Measurements from ENCODE around the gene ITIH5. TPM values are rescaled to one million over a fixed set of nuclear protein-coding genes. Genes with fewer than 3 reads are reported as not detected.

Gene ITIH5
- total and polyA plus RNA-seq, 4 donors, result 0.88 to 68.5 (median 6.4) TPM

GRCh38 chr10:7610026-7610425 is 56.7 kb downstream of the ITIH5 start:
- Histone ChIP-seq H3K27me3 (ENCODE audit: control insufficient read depth in 3 of 3, insufficient read depth in 3 of 3, low read length in 2 of 3) (no peaks in the 10 kb centered on the region), H3K27ac (ENCODE audit: low read depth in 1 of 2, low read length in 1 of 2) (no peak overlapping the region), H3K36me3 (ENCODE audit: control insufficient read depth in 4 of 4, insufficient read depth in 4 of 4, low read length in 4 of 4) (no peaks in the 10 kb centered on the region), H3K4me3 (no peak overlapping the region), H3K4me1 (ENCODE audit: control insufficient read depth in 5 of 5, insufficient read depth in 5 of 5, low read length in 5 of 5) (peaks cover 0 to 38% (median 5%) of the 10 kb centered on the region in 5 donors), H3K9ac (ENCODE audit: insufficient read depth in 1 of 2, low read length in 2 of 2) (no peak overlapping the region), H3K9me3 (ENCODE audit: control insufficient read depth in 4 of 4, insufficient read depth in 3 of 4, low read length in 3 of 4) (no peaks in the 10 kb centered on the region)
- ATAC-seq (ENCODE audit: insufficient read depth, low FRiP score) (no peak), DNase-seq (peak in 1 of 3 donors; percentile 18)
- WGBS, 2 donors, result 60 to 79% methylated on average over 3 of the region's 3 CpGs
- TF ChIP-seq CTCF (IDR thresholded peaks at IDR 0.05; ENCODE audit: control extremely low read depth, extremely low read depth), result no peak

- Histone ChIP-seq H3K4me3 (no peak overlapping the region), H3K27me3 (ENCODE audit: control insufficient read depth in 3 of 3, insufficient read depth in 3 of 3, low read length in 2 of 3) (no peaks in the 10 kb centered on the region), H3K9ac (ENCODE audit: insufficient read depth in 1 of 2, low read length in 2 of 2) (no peak overlapping the region), H3K36me3 (ENCODE audit: control insufficient read depth in 4 of 4, insufficient read depth in 4 of 4, low read length in 4 of 4) (no peaks in the 10 kb centered on the region), H3K27ac (ENCODE audit: low read depth in 1 of 2, low read length in 1 of 2) (no peak overlapping the region), H3K9me3 (ENCODE audit: control insufficient read depth in 4 of 4, insufficient read depth in 3 of 4, low read length in 3 of 4) (no peaks in the 10 kb centered on the region), H3K4me1 (ENCODE audit: control insufficient read depth in 5 of 5, insufficient read depth in 5 of 5, low read length in 5 of 5) (peaks cover 0 to 38% (median 5%) of the 10 kb centered on the region in 5 donors)
- WGBS, 2 donors, result 78 to 87% methylated on average over 5 of the region's 5 CpGs
- DNase-seq, result peak in 1 of 3 donors; percentile 23
- no peak for ATAC-seq (ENCODE audit: insufficient read depth, low FRiP score)
- no peak for TF ChIP-seq CTCF (IDR thresholded peaks at IDR 0.05; ENCODE audit: control extremely low read depth, extremely low read depth)
Measured at GRCh38 chr10:7609556-7609955, 57.2 kb downstream of the ITIH5 start.

- Histone ChIP-seq H3K27ac (ENCODE audit: low read depth in 1 of 2, low read length in 1 of 2) (no peak overlapping the region), H3K9ac (ENCODE audit: insufficient read depth in 1 of 2, low read length in 2 of 2) (no peak overlapping the region), H3K9me3 (ENCODE audit: control insufficient read depth in 4 of 4, insufficient read depth in 3 of 4, low read length in 3 of 4) (no peaks in the 10 kb centered on the region), H3K4me1 (ENCODE audit: control insufficient read depth in 5 of 5, insufficient read depth in 5 of 5, low read length in 5 of 5) (peaks cover 0 to 38% (median 5%) of the 10 kb centered on the region in 5 donors), H3K36me3 (ENCODE audit: control insufficient read depth in 4 of 4, insufficient read depth in 4 of 4, low read length in 4 of 4) (no peaks in the 10 kb centered on the region), H3K4me3 (no peak overlapping the region), H3K27me3 (ENCODE audit: control insufficient read depth in 3 of 3, insufficient read depth in 3 of 3, low read length in 2 of 3) (no peaks in the 10 kb centered on the region)
- WGBS, 2 donors, result 90 to 92% methylated on average over 11 of the region's 11 CpGs
- ATAC-seq (ENCODE audit: insufficient read depth, low FRiP score) (no peak), DNase-seq (no peak)
- TF ChIP-seq CTCF (IDR thresholded peaks at IDR 0.05; ENCODE audit: control extremely low read depth, extremely low read depth), result no peak
Measured at GRCh38 chr10:7608001-7608400, 58.8 kb downstream of the ITIH5 start.

GRCh38 chr10:7606951-7607404 is 59.8 kb downstream of the ITIH5 start:
- Histone ChIP-seq H3K9me3 (ENCODE audit: control insufficient read depth in 4 of 4, insufficient read depth in 3 of 4, low read length in 3 of 4) (peaks cover 0 to 2% (median 0%) of the 10 kb centered on the region in 4 donors), H3K36me3 (ENCODE audit: control insufficient read depth in 4 of 4, insufficient read depth in 4 of 4, low read length in 4 of 4) (no peaks in the 10 kb centered on the region), H3K4me3 (no peak overlapping the region), H3K4me1 (ENCODE audit: control insufficient read depth in 5 of 5, insufficient read depth in 5 of 5, low read length in 5 of 5) (peaks cover 0 to 38% (median 5%) of the 10 kb centered on the region in 5 donors), H3K9ac (ENCODE audit: insufficient read depth in 1 of 2, low read length in 2 of 2) (no peak overlapping the region), H3K27me3 (ENCODE audit: control insufficient read depth in 3 of 3, insufficient read depth in 3 of 3, low read length in 2 of 3) (no peaks in the 10 kb centered on the region), H3K27ac (ENCODE audit: low read depth in 1 of 2, low read length in 1 of 2) (peak overlapping the region in 1 of 2 donors; percentile 26)
- whole genome bisulfite sequencing, 2 donors, result 56 to 58% methylated on average over 4 of the region's 4 CpGs
- DNase-seq (peak; percentile 32 to 62 (median 42)), ATAC-seq (ENCODE audit: insufficient read depth, low FRiP score) (peak; percentile 58)
- no peak for TF ChIP-seq CTCF (IDR thresholded peaks at IDR 0.05; ENCODE audit: control extremely low read depth, extremely low read depth)

Data from lung (tissue), 12 donors.